ENCODE results near the gene RGMA.
"Not testable (repeated sequence)": the region's sequence is repeated elsewhere in the genome, so short reads cannot be mapped to it uniquely, and the experiment has no call there.

Gene RGMA

DNA sequence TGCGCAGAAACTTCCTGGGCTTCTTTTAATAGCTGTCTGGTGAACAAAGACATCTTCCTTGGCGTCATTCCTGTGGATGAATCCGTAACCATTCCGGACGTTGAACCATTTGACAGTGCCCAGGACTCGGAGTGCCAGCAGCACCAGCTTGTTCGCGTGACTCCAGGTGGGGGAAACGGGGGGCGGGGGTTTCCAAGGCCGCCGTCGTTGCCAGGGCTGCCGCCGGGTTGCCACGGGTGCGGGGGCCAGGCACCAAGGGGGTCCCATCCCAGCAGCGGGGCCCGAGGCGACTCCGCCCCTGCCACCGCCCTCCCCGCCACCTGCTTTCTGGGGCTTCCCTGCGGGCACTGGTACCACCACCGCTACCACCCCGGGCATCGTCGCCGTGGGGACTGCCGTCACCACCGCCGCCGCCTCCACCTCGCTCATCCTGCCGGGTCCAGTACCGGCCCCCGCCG is 22.8 kb downstream of the RGMA start:
- DNase-seq (ENCODE audit: low read depth), result no peak

DNA sequence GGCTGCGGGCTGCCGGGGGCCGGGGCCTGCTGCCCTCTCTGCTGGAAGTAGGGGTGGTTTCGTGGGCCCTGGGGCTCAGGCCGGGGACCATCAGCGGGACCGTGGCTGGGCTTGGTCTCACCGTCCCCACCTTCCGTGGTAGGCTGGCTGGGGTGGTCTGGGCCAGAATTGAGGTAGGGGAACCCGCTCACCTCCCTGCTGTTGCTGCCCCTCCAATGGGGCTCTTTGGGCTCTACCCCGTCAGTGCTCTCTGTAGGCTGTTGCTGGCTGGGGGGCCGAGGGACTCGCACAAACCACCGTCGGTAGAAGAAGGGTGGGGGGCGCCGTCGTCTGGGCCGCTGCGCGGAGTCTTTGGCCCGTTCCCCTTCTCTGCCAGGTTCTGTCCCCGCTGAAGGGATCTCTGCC is 23.4 kb downstream of the RGMA start:
- DNase-seq (ENCODE audit: low read depth), result no peak

GRCh38 chr15:93063796-93064690 is 25.0 kb downstream of the RGMA start:
- no peak for DNase-seq (ENCODE audit: low read depth)

- DNase-seq (ENCODE audit: low read depth), result no peak
These were observed 25.7 kb downstream of the RGMA start for GRCh38 chr15:93063262-93063671.

DNA sequence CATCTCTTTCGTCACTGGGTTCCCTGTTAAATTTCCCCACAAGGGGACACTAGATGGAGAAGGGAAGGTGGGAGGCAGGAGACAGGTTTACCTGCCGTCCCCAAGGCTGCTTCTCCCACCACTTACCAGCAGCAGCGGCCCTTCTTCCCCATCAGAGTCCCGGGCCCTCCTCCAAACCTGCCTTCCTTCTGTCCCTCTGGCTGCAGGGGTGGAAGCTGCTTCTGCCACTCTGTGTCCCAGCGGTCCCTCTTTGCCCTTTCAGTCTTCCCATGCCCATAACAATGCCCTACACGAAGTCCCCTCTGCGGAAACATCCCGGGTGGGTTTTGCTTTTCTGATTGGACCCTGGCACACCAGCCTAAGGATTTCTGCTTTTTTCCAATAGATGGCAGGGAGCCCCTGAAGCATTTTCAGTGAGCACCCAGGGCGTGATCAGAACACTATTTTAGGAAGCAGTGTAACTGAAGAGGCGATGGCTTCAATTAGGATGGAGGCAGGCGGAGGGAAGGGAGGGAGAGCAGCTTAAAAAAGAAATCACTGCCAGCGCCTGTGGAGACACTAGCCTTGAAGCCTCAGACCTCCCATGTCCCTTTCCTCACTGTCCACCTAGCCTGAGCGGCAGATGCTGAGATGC is 26.3 kb downstream of the RGMA start:
- not testable (repeated sequence) for DNase-seq (ENCODE audit: low read depth)

- no peak for DNase-seq (ENCODE audit: low read depth)
These were observed 28.4 kb downstream of the RGMA start for GRCh38 chr15:93060336-93061248.

DNA sequence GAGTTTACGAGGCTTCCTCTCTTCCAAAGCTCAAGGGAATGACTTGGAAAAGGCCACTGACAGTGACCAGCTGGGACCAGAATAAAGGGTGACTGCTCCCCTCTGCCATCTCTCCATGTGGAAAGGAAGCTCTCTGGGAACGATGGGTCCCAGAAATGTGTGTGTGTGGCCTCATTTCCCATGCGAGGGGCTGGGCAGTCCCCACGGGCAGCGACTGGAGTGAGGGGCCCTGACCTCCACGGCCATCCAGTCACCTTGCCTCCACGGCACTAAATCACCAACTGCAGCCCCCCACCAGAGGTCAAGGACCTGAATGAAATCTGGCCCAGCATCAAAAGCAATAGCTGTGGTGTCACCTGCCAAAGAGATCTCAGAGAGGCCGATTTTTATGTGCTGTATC is 29.6 kb downstream of the RGMA start:
- no peak for DNase-seq (ENCODE audit: low read depth)

DNA sequence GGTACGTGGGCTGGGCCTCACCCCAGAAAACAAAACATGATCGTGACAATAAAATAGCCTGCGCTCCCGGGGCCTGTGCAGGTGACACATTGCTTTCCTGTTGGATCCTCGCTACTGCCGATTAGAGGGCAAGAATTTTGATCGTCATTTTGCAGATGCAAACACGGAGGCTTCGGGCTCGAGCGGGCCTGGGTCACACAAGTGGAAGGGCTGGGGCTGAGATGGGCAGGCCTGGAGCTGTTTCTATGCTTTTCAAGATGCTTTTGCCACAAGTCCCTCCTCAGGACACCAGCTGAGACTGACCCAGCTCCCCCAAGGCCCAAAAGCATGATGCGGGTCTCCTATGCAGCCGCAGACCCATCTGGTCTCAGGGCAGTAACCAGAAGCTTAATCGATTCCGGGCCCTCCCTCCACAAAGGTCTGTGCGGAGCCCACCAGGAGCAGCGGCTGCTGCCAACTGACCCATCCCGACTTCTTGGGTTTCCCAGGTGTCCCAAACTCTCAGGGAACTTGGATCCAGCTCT is 30.0 kb downstream of the RGMA start:
- DNase-seq (ENCODE audit: low read depth), result no peak

- no peak for DNase-seq (ENCODE audit: low read depth)
These were observed 30.9 kb downstream of the RGMA start for GRCh38 chr15:93058128-93058527.

- no peak for DNase-seq (ENCODE audit: low read depth)
These were observed 31.4 kb downstream of the RGMA start for GRCh38 chr15:93057618-93058017.

GRCh38 chr15:93056836-93057235 is 32.2 kb downstream of the RGMA start:
- DNase-seq (ENCODE audit: low read depth), result no peak

DNA sequence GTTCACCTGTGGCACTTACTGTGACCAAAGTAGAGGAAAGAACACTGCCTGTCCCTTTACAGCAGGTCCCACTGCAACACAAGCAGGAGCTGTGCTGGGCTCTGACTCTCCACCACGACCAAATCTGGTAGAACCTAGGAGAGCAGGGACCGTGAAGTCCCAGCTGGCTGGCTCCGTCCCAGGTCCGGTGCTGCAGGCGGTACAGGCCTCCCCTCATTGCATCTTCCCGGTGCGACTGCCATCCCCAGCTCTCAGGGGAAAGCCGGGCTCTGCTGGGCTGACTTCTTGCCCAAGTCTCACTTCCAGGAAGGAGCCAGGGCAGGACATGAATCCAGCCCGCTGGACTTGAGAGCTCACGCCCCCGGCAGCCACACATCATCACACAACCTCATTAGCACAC is 33.8 kb downstream of the RGMA start:
- DNase-seq (ENCODE audit: low read depth), result no peak

DNA sequence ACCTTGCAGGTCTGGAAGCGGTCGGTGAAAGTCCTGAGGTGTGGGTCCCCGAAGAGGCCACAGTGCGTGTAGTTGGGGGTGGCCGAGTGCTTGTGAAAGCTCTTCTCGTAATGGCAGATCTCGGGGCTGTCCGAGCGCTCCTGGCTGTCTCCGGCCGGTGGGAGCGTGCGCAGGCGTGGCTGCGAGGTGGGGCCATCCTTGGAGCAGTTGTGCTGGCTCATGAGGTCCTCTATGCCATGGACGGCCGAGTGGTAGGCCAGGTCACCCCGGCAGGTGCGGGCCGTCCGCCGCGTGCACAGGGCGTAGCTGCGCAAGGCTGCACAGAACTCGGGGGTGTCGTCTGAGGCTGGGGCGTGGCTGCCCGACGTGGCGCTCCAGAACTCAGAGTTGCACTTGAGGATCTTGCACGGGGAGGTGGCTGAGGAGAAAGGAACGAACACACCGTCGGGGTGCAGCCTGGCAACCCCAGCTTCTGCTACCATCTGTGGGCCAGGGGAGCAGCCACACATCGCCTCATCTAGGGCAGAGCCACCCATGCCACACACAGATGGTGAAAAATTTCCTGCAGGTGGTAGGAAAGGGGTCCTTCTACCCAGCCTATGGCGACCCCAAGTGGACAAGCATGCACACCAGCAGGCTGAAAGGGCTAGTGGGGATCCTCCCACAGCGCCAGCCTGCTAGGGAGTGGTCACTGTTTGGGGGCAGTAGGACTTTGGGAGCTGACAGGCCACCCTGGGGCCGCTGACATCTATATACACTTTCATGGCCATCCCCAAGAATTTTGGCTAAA is 36.7 kb downstream of the RGMA start:
- no peak for DNase-seq (ENCODE audit: low read depth)

DNA sequence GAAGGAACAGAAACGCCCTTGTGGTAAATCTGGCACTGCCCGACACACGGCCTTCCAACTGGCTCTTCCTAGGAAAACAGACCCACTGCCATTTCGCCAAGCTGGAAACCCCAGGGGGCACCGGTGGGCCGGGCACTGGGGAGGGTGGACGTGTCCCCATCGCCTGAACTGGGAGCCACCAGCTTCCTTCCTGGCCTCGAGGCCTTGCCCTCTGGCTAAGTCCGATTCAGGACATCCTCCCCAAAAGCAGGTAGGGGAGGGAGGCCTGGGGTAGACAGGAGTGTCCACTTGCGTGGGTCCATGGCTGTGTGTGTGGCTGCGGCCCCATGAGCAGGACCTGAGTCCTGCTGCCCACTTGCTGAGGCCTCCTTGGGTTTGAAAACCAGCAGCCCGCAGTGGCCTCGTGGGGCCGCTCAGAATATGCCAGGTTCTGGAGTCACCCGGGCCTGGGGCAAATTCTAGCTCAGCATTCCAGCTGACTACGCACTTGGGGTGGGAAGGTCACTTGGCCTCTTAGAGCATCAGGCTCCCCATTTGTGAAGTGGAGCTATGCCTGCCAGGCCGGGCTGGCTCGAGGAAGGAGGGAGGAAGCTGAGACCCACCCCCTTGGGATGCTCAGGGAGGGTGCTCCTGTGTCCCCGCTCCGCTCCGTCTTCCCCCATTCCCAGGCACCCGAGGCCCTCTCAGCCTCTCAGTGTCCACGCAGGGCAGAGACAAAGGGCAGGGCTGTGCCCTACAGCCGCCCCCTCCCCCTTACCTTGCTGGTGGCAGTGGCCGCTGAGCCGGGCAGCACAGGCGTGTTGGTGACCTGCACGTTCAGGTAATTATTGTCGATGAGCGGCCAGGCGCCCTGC is 37.5 kb downstream of the RGMA start:
- DNase-seq (ENCODE audit: low read depth), result no peak

- no peak for DNase-seq (ENCODE audit: low read depth)
These were observed 38.4 kb downstream of the RGMA start for GRCh38 chr15:93050648-93051047.

DNA sequence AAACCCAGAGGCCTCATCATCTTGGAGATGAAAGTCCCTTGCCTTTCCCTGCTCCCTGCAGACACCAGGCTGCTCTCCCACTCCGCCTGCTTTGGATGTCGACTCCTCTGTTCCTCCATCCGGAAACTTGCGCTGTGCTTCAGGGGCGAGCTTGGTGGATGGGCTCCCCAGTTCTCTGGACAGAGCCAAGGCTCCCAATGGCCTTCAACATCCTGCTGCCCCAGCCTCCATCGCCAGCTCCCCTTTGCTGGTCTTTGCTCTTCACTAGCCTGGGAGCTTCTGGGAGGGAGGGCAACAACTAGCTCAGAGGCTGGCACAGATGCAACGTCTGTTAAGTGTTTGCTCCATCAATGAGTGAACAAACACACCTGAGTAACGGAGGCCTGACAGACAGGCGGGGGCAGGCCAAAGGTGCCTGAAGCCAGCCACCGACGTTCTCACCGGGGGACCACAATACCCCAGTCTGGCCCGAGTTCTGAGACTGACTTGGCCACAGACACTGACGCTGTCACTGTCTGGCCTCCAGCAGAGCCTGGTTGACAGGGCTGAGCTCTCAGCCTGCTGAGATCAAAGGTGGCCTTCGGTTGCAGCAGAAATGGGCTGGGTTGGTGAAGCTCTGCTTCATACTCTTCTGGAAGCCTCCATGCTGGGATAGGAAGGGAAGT is 39.0 kb downstream of the RGMA start:
- no peak for DNase-seq (ENCODE audit: low read depth)

- no peak for DNase-seq (ENCODE audit: low read depth)
These were observed 39.8 kb downstream of the RGMA start for GRCh38 chr15:93049233-93049632.

GRCh38 chr15:93048759-93049161 is 40.3 kb downstream of the RGMA start:
- DNase-seq (ENCODE audit: low read depth), result no peak

DNA sequence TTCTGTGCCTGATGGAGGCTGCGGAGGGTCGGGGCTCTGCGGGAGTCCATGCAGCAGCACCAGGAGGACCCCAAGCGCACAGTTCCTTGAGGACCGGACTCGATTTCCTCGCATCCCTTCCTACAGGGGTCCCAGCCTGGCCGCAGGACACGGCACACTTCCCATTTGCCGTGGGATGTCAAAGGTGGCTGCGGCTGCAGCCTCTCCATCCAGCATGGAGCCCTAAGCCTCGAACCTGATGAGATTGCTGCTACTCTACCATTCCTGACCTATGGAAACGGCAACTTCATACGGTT is 40.6 kb downstream of the RGMA start:
- no peak for DNase-seq (ENCODE audit: low read depth)

Measured in stimulated activated CD8-positive, alpha-beta memory T cell treated with anti-CD3 and anti-CD28 coated beads, Interleukin-4, amount 100 ng/mL, for 24 hours (primary cell).